GM12878 (cell line): Measurements from ENCODE around the gene LYZL2. TPM values are rescaled to one million over a fixed set of nuclear protein-coding genes. Genes with fewer than 3 reads are reported as not detected.
A peak's percentile ranks its signal among the peaks of the same experiment; 100 is the strongest.

ENCODE experiments used
- MYC ChIP-seq: IDR thresholded peaks from 2 replicates; pipeline ENCODE4 v1.6.1; 2011; ENCODE audit warnings: mild to moderate bottlenecking, low read length, moderate library complexity, inconsistent platforms; ENCODE audit not compliant: insufficient read depth, insufficient replicate concordance, insufficient read length, severe bottlenecking
- NR2F1 ChIP-seq: fragments of 450-650 bp; conservative IDR thresholded peaks from 2 replicates; pipeline ENCODE4 v1.6.1; 2017; ENCODE audit warnings: mild to moderate bottlenecking
- RELB ChIP-seq: fragments of 450-650 bp; IDR thresholded peaks from 2 replicates; pipeline ENCODE4 v1.6.1; 2017; ENCODE audit warnings: low read depth, mild to moderate bottlenecking, moderate library complexity
- polyA plus RNA-seq, 11 experiments: library from polyadenylated mRNA; depleted of rRNA in 4 of 11; unstranded in 6 of 11; stranded (reverse) in 5 of 11; fragments of >200 nt; fragmentation: Nextera tagmentation in 4 of 11; fragmentation: Illumina TruSeq in 1 of 11; extraction: Ambion mirVana in 4 of 11; extraction: Trizol in 1 of 11; gene quantifications; 1 replicate in 1 of 11; 2 replicates in 10 of 11; pipeline versions ENCODE4 v1.2.1 to v1.2.3, GENCODE V29; 2011 to 2016; ENCODE audit warnings: inconsistent platforms in 2 of 11, missing spikeins in 2 of 11, low read depth in 1 of 11
- total RNA-seq, 4 experiments: library from RNA; depleted of rRNA in 3 of 4; stranded (reverse); fragments of >200 nt in 3 of 4; fragmentation: Illumina TruSeq in 1 of 4; extraction: Trizol in 1 of 4; gene quantifications; 2 replicates each; pipeline versions ENCODE4 v1.2.1 to v1.2.3, GENCODE V29; 2013 to 2021
- TF ChIP-seq, protein P1 (sequence below): fragments of 450-650 bp; formaldehyde crosslinking; IDR thresholded peaks from 2 replicates; pipeline ENCODE4 v1.4.0; 2022; ENCODE audit warnings: mild to moderate bottlenecking, moderate library complexity

Gene LYZL2
- total and polyA plus RNA-seq, 10 of the 15 experiments (the other 5 are each of a cell fraction or from before 2014, with no cell fraction given) = not detected

DNA sequence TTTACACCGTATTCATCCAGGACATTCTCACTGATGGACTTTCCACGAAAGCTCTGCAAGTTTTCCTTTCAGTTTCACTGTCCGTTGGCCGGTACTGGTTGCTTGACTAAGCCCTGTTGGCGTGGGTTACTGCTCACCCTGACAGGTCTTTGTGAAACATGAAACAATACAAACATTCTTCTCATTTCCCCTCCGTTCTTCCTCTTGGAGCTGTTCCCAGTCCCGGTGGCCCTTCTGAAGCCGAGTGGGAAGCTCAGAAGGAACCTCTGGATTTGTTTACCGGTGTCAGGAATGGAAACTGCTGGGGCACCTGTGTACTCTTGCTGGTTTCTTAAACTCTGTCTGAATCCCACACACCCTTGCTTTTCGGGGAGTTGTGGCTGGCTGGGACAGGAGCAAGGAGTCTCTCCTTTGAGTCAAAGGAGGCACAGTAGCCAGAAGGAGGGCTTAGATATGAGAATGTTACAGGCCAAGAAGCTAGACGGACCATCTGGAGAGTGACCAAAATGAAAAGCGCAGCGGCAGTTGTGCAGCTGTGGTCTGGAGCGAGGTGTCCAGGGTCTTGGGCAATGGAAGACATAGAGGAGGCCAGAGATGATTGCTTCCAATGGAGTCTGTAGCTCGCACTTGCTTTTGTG is 45.7 kb downstream of the LYZL2 start (continued):
- TF ChIP-seq, protein P1, sequence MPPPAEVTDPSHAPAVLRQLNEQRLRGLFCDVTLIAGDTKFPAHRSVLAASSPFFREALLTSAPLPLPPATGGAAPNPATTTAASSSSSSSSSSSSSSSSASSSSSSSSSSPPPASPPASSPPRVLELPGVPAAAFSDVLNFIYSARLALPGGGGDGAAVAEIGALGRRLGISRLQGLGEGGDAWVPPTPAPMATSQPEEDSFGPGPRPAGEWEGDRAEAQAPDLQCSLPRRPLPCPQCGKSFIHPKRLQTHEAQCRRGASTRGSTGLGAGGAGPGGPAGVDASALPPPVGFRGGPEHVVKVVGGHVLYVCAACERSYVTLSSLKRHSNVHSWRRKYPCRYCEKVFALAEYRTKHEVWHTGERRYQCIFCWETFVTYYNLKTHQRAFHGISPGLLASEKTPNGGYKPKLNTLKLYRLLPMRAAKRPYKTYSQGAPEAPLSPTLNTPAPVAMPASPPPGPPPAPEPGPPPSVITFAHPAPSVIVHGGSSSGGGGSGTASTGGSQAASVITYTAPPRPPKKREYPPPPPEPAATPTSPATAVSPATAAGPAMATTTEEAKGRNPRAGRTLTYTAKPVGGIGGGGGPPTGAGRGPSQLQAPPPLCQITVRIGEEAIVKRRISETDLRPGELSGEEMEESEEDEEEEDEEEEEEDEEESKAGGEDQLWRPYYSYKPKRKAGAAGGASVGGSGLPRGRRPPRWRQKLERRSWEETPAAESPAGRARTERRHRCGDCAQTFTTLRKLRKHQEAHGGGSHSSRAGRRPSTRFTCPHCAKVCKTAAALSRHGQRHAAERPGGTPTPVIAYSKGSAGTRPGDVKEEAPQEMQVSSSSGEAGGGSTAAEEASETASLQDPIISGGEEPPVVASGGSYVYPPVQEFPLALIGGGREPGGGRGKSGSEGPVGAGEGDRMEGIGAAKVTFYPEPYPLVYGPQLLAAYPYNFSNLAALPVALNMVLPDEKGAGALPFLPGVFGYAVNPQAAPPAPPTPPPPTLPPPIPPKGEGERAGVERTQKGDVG (CRISPR knock-in tag) = no peak
- peak; percentile 72 for TF ChIP-seq RELB
- no peak for TF ChIP-seq MYC
- no peak for TF ChIP-seq NR2F1
